ENCODE data around the gene WWC2.

DNA sequence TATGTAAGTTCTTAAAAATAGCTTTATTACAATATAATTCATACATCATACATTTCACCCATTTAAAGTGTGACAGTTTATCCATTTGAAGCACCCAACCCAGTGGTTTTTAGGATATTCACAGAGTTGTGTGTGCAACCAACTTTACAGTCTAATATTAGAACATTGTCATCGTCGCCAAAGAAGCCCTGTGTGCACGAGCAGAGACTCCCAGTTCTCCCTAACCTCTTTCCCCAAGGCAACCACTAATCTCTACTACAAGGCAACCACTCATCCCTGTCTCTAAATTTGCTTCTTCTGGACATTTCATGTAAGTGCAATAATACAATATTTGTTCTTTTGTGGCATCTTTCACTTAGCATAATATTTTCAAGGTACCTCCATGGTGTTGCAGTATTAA, 173.3 kb downstream of the WWC2 start:
- TF ChIP-seq, protein P1, sequence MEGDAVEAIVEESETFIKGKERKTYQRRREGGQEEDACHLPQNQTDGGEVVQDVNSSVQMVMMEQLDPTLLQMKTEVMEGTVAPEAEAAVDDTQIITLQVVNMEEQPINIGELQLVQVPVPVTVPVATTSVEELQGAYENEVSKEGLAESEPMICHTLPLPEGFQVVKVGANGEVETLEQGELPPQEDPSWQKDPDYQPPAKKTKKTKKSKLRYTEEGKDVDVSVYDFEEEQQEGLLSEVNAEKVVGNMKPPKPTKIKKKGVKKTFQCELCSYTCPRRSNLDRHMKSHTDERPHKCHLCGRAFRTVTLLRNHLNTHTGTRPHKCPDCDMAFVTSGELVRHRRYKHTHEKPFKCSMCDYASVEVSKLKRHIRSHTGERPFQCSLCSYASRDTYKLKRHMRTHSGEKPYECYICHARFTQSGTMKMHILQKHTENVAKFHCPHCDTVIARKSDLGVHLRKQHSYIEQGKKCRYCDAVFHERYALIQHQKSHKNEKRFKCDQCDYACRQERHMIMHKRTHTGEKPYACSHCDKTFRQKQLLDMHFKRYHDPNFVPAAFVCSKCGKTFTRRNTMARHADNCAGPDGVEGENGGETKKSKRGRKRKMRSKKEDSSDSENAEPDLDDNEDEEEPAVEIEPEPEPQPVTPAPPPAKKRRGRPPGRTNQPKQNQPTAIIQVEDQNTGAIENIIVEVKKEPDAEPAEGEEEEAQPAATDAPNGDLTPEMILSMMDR (conservative IDR thresholded peaks at IDR 0.05; ENCODE audit: low read depth in 2 of 2): no peak
- TF ChIP-seq STAT1 (IDR thresholded peaks at IDR 0.05; ENCODE audit: unreplicated experiment) (no peak), ZNF114 (CRISPR knock-in tag; IDR thresholded peaks at IDR 0.05) (no peak), REST (IDR thresholded peaks at IDR 0.05; ENCODE audit: unreplicated experiment) (no peak), EZH2 (IDR thresholded peaks at IDR 0.05; ENCODE audit: low read depth, unreplicated experiment) (no peak), POLR2AphosphoS5 (IDR thresholded peaks at IDR 0.05; ENCODE audit: low read depth) (no peak), JUNB (IDR thresholded peaks at IDR 0.05; ENCODE audit: unreplicated experiment) (no peak), CREB1 (CRISPR knock-in tag; IDR thresholded peaks at IDR 0.05; ENCODE audit: low read depth) (no peak), EZH2phosphoT487 (IDR thresholded peaks at IDR 0.05; ENCODE audit: unreplicated experiment) (no peak), ZNF331 (CRISPR knock-in tag; IDR thresholded peaks at IDR 0.05; ENCODE audit: low read depth) (no peak), ETS1 (IDR thresholded peaks at IDR 0.05) (no peak)
